Fibroblast of peridontal ligament (primary cell): ENCODE measurements around the gene IPO9.
A peak's percentile ranks its signal among the peaks of the same experiment; 100 is the strongest.

Experiments
- DNase-seq: peaks from one replicate; pipeline ENCODE4 v3.0.0-alpha.2; 2010; ENCODE audit errors: extremely low read depth

The IPO9 gene

DNA sequence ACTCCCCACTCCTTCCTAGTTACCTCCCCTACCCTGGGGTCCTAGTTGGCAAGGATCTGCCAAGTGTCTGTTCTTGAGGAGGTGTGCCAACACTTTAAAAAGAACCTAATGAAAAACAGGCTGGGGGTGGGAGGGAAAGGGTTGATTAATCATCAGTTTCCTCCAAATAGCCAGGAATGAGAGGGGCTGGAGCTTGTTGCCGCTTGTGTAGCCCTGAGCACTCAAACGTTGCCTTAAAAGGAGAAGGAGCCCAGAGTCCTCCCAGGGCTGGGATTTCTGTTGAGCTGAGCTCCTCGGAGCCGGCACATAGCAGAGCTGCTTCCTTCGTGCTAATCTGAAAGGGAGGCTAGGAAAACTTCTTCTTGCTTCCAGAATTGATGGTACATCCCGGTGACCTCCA, 75.6 kb downstream of the IPO9 start:
- peak; percentile 97 for DNase-seq

DNA sequence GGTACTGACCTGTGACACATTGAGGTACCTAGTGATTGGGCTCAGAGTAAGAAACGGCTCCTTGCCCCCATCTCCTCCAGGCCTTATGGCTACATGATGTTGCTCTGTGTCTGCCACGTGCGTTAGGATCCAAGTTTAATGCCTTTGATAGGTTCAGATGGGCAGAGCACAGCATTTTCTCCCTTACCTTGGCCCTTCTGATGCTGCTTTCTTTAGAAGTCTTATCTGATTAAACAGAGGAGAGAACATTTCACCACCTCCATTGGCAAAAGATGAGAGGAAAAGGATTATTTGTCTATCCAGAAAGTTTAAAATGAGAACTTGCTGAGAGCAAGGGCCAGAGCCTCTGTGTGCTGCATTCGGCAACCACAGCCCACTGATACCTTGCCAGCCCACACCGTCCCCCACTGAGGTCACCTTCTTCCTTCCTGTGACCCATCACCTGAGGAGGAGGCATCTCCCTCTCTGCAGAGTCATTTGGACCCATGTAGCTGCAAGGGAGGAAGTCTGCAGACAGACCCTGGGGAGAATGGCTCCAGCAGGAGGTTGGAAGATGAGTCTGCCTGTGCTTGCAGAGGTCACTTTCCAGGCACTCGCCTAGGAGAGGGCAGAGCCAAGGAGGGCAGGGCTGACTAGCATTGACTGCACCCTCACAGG, 76.4 kb downstream of the IPO9 start:
- DNase-seq = no peak

GRCh38 chr1:201906336-201906735, 77.4 kb downstream of the IPO9 start:
- no peak for DNase-seq

GRCh38 chr1:201907621-201908020, 78.7 kb downstream of the IPO9 start:
- DNase-seq = no peak

GRCh38 chr1:201911826-201912571, 83.0 kb downstream of the IPO9 start:
- DNase-seq = no peak

GRCh38 chr1:201912832-201913231, 83.9 kb downstream of the IPO9 start:
- DNase-seq = peak; percentile 47

DNA sequence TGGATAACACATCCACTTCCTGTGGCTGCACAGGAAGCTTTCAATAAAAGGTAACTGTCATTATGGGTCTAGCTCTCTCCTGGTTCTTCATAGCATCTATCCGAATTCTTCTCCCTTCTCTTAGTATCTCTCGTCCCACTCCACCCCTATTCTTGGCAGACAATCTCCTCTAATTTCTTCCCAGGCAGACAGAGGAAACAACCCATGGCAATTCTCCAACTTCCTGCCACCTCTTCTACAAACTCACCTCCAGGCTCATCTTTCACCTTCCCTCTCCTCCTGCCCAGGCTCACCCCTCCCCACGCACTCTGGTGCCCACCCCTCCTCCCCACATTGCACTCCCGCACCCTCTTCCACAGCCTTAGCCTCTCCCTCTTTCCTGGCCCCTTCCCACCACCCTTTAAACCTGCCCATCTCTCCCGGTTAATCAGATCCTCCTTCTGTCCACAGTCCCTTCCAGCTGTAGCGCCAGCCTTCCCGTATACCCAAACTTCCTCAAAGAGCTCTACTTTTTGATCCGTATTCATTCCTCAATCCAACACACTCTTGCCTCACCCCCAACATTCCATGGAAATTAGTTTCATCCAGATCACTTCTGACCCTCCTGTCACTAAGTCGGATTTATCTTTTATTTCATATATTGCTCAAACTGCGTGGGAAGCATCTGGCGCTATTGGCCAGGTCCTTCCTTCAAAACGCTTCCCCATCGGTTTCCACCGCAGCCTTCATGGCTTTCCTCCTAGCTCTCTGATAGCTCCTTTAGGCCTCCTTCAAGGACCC, 85.7 kb downstream of the IPO9 start:
- DNase-seq = no peak

DNA sequence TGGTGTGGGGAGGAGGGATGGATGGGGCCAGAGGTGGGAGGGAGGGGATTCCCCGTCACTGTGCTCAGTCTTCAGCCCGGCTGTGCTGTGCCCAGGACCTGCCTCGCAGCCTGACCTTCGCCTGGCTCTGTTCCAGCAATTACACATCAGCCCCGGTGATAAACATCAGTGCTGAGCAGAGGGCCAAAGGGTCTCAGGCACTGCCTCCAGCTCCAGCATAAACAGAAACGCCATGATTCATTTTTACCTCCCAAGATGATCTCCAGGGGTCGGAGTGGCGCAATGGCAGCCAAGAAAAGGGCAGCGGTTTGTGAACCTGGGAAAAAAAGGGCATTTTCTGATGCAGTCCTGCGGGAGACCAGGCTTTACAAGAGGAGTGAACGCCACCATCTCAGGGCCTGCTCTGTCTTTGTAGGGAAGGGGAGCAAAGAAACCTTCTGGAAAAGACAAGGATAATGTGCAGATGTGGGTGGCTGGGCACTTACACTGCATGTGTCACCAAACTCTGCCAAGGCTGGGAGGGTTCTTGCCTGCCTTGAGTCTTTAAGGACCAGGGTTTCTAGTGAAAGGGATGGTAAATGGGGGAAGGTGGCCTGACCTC, 87.8 kb downstream of the IPO9 start:
- peak; percentile 93 for DNase-seq

DNA sequence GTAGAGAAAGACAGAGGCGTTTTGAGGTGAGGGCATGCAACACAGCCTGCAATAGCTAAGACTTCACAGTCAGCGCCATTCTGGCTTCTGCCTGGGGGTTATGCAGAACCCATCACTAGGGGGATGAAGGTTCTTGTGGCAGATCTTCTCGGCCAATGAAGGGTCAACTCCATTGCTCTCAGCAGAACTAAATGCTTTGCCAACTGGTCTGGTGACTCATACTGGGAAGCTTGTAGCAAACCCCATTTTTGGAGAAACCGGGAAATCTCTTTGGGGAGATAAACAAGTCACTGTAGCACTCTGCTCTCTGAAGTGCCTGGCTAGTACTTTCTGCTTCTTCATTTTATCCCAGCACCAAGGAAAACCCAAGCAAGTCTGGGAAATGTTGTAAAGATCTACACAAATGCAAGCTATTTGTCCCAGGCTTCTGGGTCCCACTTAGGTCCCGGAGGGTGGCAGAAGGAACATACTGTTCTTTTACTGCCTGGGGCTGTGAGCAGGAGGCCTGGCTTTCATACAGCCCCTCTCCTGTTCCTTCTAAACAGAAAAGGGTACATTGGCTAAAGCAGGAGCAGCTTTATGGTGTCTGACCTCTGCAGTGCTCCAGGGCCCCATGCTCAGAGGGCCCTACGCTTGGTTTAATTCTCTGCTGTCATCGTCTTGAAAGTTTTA, 88.5 kb downstream of the IPO9 start:
- DNase-seq = peak; percentile 96

DNA sequence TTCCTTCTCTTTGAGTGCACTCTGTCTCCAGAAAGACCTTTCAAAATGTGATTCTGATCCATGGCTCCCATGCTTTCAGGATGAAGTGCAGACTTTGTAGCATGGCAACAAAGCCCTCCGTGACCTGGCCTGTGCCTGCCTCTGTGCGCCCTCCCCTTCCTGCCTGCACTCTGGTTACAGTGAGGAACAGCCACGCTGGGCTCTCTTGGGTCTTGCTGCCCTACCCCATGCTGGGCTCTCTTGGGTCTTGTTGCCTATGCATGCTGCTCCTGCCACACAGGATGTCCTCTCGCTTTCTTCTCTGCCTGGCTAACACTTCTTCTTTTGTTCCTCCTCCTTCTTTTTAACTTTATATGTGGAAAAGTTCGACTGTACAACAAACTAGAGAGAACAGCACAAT, 89.4 kb downstream of the IPO9 start:
- DNase-seq = no peak

GRCh38 chr1:201921952-201922558, 93.1 kb downstream of the IPO9 start:
- no peak for DNase-seq

DNA sequence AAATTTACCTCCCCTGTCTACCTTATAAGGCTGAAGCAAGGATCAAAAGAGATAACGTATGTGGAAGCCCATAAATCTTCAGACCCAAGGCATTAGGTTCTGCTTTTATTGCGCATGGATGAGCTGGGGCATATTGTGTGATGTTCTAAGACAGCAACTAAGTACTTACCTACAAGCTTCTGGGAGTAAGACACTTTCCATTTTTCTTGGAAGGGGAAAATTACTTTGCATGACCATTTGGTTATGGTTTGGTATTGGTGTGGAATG, 96.3 kb downstream of the IPO9 start:
- DNase-seq = no peak

DNA sequence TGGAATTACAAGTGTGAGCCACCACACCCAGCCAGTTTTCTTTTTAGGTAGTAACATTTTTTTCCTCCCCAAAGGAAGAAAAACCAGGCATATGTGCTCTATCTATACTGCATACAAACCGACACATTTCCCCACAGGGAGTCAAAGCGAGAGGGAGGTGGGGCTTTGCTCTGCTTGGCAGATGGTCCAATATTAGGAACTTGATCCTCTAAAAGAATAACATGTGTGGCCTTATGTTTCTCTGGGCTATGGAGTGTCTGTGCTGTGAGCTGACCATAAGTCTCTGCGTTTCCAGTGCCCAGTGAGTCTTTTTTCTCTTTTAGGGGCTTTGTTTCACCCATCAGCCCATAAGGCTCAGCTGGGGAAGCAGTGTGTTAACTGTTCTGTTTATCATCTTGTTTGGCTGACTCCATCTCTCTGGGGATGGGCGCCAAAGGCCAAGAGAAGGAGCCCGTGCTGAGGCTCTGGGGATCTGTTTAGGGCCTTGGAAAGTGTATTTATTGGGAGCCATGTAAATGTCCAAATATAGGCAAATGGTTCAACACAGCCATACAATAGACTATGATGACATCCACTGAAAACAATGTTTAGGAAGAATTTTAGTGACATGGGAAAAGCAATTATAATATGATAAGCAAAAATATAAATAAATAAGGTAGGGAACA, 97.2 kb downstream of the IPO9 start:
- peak; percentile 67 for DNase-seq

- no peak for DNase-seq
These were observed 99.3 kb downstream of the IPO9 start for GRCh38 chr1:201928266-201928665.

DNA sequence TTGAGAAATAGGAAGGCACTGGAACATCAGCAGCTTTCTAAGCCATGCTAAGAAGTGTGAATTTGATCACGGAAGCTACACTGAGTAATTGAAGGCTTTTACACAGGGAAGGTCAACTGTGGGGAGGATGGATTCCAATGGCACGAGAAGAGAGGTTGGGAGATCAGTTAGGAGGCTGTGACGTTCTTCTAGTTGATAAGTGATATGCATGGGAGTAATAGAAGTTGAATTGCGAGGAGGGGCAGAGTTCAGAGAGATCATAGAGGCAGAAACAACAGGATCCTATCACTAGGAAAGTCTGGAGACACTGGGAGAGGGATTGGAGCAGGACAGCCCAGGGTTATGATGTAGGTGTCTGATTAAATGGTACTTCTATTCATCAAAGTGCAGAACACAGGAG, 101.2 kb downstream of the IPO9 start:
- no peak for DNase-seq

GRCh38 chr1:201930803-201931202, 101.8 kb downstream of the IPO9 start:
- no peak for DNase-seq
